Stimulated activated CD4-positive, alpha-beta T cell treated with anti-CD3 and anti-CD28 coated beads, Interleukin-12 subunit alpha, Interleukin-12 subunit beta, amount 100 ng/mL, for 48 hours (primary cell): ENCODE measurements around the gene FXYD1.

Source experiments
- DNase-seq, 3 donors: peaks; one replicate each; pipeline ENCODE4 v3.0.0-alpha.2; 2020; ENCODE audit warnings: low read depth in 2 of 3, low spot score in 1 of 3

Gene FXYD1

GRCh38 chr19:35160629-35161433 is 22.2 kb downstream of the FXYD1 start:
- no peak for DNase-seq

GRCh38 chr19:35161434-35161743 is 22.8 kb downstream of the FXYD1 start:
- DNase-seq: no peak

- DNase-seq: no peak
Measured at GRCh38 chr19:35162471-35163326, 24.1 kb downstream of the FXYD1 start.

- no peak for DNase-seq
Measured at GRCh38 chr19:35164418-35164817, 25.8 kb downstream of the FXYD1 start.

DNA sequence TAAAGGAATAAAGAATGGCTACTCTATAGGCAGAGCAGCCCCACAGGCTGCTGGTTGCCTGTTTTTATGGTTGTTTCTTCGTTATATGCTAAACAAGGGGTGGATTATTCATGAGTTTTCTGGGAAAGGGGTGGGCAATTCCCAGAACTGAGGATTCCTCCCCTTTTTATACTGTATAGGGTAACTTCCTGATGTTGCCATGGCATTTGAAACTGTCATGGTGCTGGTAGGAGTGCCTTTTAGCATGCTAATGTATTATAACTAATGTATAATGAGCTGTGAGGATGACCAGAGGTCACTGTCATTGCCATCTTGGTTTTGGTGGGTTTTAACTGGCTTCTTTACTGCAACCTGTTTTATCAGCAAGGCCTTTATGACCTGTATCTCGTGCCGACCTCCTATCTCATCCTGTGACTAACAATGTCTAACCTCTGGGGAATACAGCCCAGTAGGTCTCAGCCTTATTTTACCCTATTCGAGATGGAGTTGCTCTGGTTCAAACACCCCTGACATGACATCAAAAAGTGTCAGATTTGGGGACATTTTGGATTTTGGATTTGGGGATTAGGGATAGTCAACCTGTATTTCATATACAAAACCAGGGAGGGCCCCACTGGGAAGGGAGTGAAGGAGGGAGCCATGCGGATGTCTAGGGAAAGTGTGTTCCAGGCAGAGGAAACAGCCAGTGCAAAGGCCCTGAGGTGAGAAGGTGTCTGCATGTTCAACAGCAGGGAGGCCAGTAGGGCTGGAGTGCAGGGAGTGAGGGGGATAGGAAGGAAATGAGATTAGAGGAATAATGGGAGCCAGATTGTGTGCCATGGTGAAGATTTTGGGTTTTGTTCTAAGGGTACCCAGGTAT is 26.8 kb downstream of the FXYD1 start:
- DNase-seq: no peak

- DNase-seq: no peak
Measured at GRCh38 chr19:35166100-35167063, 27.8 kb downstream of the FXYD1 start.

DNA sequence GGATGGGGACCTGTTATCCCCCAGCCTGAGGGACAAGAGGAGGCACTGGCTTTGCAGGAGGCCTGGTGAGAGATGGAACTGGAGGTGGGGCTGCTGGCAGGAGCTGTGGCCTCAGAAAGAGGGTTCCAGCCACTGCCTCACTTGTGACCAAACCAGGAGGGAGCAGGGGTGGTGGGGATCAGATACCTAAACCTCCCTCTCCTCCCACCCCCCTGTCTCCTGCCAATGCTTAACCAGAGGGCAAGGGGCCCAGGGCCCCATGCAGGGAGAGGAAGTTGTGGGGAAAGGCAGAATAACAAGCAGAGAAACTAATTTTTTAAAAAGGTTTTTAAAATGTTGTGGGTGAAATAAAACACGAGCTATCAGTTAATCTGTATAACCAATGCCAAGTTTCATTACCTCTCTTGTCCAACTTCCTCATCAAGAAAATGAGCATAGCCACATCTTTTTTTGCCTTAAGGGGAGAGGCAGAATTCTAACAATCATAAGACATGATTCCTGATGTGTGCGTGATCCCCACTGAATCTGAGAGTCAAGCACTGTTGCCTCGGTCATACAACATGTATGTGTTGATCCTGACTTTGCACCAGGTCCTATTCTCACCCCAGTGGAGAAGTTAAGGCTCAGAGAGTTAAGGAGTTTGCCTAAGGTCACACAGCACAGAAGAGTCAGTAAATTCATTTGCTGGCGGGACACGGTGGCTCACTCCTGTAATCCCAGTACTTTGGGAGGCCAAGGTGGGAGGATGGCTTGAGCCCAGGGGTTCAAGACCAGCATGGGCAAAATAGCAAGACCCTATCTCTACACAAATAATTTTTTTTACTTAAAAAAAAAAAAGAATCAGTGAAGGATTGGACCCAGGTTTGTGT is 28.9 kb downstream of the FXYD1 start:
- no peak for DNase-seq

DNA sequence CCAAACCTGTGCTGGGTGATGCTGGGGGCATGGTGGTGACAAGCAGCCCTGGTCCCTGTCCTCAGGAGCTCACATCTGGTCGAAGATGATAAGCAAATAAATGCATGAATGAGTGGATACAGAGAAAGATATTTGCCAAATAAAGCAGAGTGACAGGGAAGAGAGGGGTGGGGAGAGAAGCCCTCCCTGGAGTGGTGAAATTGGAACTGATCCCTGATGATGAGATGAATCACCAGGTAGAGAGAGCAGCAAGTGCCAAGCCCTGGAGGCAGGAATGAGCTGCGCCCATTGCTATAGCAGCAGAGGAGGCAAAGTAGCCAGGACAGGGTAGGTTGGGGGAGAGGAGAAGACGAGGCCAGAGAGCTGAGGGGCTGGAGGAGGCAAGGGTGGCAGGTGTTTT is 29.6 kb downstream of the FXYD1 start:
- no peak for DNase-seq

DNA sequence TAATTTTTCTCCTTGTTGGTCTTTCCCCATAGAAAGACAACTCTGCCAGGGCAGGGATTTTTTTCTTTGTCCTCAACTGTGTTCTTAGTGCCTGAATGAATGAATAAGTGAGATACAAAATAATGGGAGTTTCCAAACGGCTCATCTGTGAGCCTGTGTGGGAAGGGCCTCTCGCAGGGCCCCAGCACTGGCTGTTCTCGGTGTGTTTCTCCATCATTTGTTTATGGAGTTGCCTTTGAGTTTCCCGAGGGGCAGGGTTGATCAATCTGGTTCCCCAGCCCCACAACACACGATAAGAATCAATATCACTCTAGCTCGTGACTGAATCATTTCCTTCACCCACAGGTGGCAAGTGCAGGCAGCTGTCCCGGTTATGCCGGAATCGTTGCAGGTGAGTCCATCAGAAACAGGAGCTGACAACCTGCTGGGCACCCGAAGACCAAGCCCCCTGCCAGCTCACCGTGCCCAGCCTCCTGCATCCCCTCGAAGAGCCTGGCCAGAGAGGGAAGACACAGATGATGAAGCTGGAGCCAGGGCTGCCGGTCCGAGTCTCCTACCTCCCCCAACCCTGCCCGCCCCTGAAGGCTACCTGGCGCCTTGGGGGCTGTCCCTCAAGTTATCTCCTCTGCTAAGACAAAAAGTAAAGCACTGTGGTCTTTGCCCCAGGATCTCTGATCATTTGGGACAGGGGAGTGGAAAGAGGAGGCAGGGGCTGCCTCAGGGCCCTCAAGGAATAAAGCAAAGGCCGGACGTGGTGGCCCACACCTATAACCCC is 30.8 kb downstream of the FXYD1 start:
- DNase-seq: no peak

DNA sequence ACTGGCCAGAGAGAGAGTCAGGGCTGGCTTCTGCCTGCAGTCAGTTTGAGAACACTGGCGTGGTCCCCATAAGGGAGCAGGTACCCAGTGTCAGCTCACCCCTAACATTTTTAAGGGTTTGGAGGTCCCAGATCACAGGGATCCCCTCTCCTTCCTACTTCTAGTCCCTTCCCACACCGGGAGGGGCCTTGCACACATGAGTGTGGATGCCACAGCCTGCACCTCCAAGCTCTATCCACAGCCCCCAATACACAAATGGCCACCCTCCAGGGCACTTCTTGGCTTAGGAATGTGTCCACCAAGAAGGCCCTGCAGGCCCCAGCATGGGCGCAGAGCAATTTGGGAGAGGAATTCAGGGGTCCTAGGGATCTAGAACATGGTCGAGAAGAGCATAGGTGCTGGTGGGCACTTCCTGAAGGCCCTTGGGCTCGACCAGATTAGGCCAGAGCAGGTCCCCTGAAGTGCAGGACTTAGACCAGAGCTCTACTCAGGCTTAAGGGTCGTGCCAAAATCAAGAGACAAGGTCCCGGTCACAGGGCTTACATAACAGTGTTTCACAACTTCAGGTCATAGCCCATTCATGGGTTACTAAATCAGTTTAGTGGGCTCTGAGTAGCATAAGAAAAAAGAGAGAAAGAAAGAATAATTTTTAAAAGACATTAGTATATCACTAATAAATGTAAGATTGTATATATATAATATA is 31.9 kb downstream of the FXYD1 start:
- no peak for DNase-seq

- DNase-seq: no peak
Measured at GRCh38 chr19:35171730-35172129, 33.1 kb downstream of the FXYD1 start.

DNA sequence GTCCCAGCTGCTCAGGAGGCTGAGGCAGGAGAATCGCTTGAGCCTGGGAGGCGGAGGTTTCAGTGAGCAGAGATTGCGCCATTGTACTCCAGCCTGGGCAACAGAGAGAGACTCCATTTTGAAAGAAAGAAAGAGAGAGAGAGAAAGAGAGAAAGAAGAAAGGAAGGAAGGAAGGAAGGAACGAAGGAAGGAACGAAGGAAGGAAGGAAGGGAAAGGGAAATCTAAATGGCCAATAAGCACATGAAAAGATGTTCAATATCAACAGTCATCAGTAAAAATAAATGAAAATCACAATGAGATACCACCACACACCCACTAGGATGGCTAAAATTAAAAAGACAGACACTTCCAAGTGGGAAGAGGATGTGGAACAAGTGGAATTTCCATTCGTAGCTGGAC is 35.6 kb downstream of the FXYD1 start:
- DNase-seq: no peak

GRCh38 chr19:35176181-35176570 is 37.6 kb downstream of the FXYD1 start:
- no peak for DNase-seq

- no peak for DNase-seq
Measured at GRCh38 chr19:35177377-35178274, 39.0 kb downstream of the FXYD1 start.

DNA sequence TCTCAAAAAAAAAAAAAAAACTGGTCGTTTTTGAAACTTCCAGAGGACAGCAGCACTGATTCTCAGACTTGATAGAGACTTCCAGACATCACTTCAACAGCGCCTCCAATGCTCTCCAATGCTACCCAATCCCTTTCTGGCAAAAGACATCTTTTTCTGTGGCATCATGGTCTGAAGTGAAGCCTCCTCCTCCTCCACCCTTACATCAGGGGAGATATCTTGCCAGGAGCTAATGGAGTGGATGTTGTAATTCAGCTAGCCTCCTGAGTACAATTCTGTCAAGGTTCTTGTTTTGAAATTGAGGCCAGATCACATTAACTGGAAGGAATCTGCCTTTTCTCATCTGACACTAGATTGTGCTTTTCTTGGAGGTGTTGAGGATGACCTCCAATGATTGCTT is 40.1 kb downstream of the FXYD1 start:
- no peak for DNase-seq

DNA sequence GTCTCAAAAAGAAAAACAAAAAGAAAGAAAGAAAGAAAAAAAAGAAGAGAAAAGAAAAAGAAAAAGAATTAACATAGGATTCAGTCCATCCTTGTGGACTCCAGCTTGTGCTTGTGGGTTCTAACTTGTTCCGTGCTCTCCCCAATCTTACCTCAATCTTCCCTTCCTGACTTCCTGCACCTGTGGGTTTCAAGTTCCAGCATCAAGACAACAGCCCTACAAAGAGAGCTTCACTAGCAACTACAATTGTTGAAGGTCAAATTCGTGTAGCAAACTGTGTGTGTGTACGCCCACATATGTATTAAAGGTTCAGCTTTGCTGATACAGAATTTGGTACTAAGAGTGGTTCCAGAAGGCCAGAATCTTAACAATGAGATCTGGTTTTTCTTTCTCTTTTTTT is 41.2 kb downstream of the FXYD1 start:
- DNase-seq: no peak

DNA sequence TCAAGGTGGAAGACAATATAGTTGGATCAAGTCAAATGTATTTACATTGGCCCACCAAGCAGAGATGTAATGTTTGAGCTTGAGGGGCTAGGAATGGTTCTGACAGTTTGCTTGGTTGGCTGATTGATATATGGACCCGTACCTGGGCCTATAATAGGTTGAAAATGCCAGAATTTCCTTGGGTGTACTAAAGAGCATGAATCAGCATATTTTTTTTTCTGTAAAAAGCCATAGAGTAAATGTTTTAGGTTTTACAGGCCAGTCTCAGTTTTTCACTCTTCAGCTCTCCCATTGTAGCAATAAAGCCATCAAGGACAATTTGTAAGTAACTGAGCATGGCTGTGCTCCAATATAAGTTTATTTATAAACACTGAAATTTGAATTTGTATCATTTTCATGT is 42.8 kb downstream of the FXYD1 start:
- no peak for DNase-seq
